Endothelial cell of umbilical vein (primary cell): ENCODE measurements around the gene ZDHHC23. TPM values are rescaled to one million over a fixed set of nuclear protein-coding genes. Genes with fewer than 3 reads are reported as not detected.

Experiments used
- BruUV-seq: library from RNA; stranded (reverse); fragments of 400-500 nt; replicated peaks from 2 replicates; lab custom pipeline; 2021; lab: Mats Ljungman, UMichigan
- CTCF ChIA-PET: fragments of 300-600, 350-600 bp; sonication (Branson Sonifier 250); formaldehyde crosslinking; loops from one replicate; lab custom pipeline; 2021; ENCODE audit warnings: antibody characterized with exemption, inconsistent platforms; lab: Charles Lee
- POLR2A ChIA-PET: fragments of 300-600, 350-600 bp; sonication (Branson Sonifier 250); formaldehyde crosslinking; loops from one replicate; lab custom pipeline; 2021; ENCODE audit warnings: antibody characterized with exemption, inconsistent platforms; lab: Charles Lee
- DNase-seq: peaks from one replicate; pipeline ENCODE4 v3.0.0-alpha.2; 2011; ENCODE audit warnings: low read depth, low spot score
- FAIRE-seq: peaks from 2 replicates; lab custom pipeline; 2011; peaks lifted over from hg19 to GRCh38; lab: Jason Lieb, UNC
- H2AFZ ChIP-seq: 2 replicates; pipeline ENCODE4 v1.6.0; 2012; ENCODE audit warnings: low read depth, low read length, control low read depth, inconsistent platforms
- H3K27ac ChIP-seq: 2 replicates; pipeline ENCODE4 v1.5.1; 2011; ENCODE audit warnings: low read depth, mild to moderate bottlenecking, control low read depth, low read length, moderate library complexity; ENCODE audit not compliant: insufficient read depth
- H3K27me3 ChIP-seq, 2 experiments: 2 replicates each; pipeline versions ENCODE4 v1.6.0 to v1.6.1; 2011; ENCODE audit warnings: low read length in 2 of 2, mixed read lengths in 1 of 2; ENCODE audit not compliant: control insufficient read depth in 2 of 2, insufficient read depth in 2 of 2
- H3K36me3 ChIP-seq, 2 experiments: 2 replicates in 1 of 2; 3 replicates in 1 of 2; pipeline ENCODE4 v1.5.1; 2011; ENCODE audit warnings: low read length in 2 of 2, mild to moderate bottlenecking in 1 of 2, moderate library complexity in 1 of 2; ENCODE audit not compliant: control insufficient read depth in 2 of 2, insufficient read depth in 2 of 2; ENCODE audit errors: extremely low read depth in 1 of 2
- H3K4me1 ChIP-seq: 3 replicates; pipeline ENCODE4 v1.5.1; 2011; ENCODE audit warnings: mild to moderate bottlenecking, low read length; ENCODE audit not compliant: control insufficient read depth, insufficient read depth; ENCODE audit errors: extremely low read depth
- H3K4me2 ChIP-seq: 2 replicates; pipeline ENCODE4 v1.6.1; 2011; ENCODE audit warnings: low read length, control low read depth, mixed read lengths; ENCODE audit not compliant: insufficient read depth
- H3K4me3 ChIP-seq, 3 experiments: fragments of 200-600 bp in 1 of 3; sonication (generic), shearing (Covaris generic) in 1 of 3; replicated peaks in 1 of 3; 2 replicates each; pipeline ENCODE4 v1.5.1; 2011 to 2016; ENCODE audit warnings: control low read depth in 3 of 3, low read length in 3 of 3, mild to moderate bottlenecking in 2 of 3, inconsistent platforms in 1 of 3, low read depth in 1 of 3, moderate library complexity in 1 of 3; ENCODE audit not compliant: insufficient read depth in 1 of 3
- H3K79me2 ChIP-seq: 2 replicates; pipeline ENCODE4 v1.6.0; 2012; ENCODE audit warnings: low read length, inconsistent platforms; ENCODE audit not compliant: control insufficient read depth, insufficient read depth
- H3K9ac ChIP-seq: replicated peaks from 2 replicates; pipeline ENCODE3; 2011; ENCODE audit warnings: low read length, control low read depth; ENCODE audit not compliant: insufficient read depth; ENCODE audit errors: extremely low read depth
- H3K9me1 ChIP-seq: replicated peaks from 3 replicates; pipeline ENCODE4 v1.6.0; 2011; ENCODE audit warnings: mild to moderate bottlenecking, low read length; ENCODE audit not compliant: control insufficient read depth, insufficient read depth; ENCODE audit errors: extremely low read depth
- H3K9me3 ChIP-seq: replicated peaks from 2 replicates; pipeline ENCODE4 v1.5.1; 2012; ENCODE audit warnings: low read length, inconsistent platforms; ENCODE audit not compliant: control insufficient read depth, insufficient read depth
- H4K20me1 ChIP-seq: replicated peaks from 2 replicates; pipeline ENCODE3; 2011; ENCODE audit warnings: mild to moderate bottlenecking, low read length; ENCODE audit not compliant: control insufficient read depth, insufficient read depth; ENCODE audit errors: extremely low read depth
- CTCF ChIP-seq, 2 donors: IDR thresholded peaks; 1 replicate in 1 of 2; 2 replicates in 1 of 2; pipeline ENCODE4 v1.5.1; 2011; ENCODE audit warnings: low read length in 2 of 2, mild to moderate bottlenecking in 2 of 2, moderate library complexity in 2 of 2, control low read depth in 1 of 2, inconsistent platforms in 1 of 2, low read depth in 1 of 2; ENCODE audit not compliant: insufficient read depth in 1 of 2; ENCODE audit errors: extremely low read depth in 1 of 2
- EZH2 ChIP-seq: IDR thresholded peaks from 2 replicates; pipeline ENCODE4 v1.6.1; 2012; ENCODE audit warnings: borderline replicate concordance, low read depth, mild to moderate bottlenecking, moderate library complexity, low read length, inconsistent platforms; ENCODE audit not compliant: severe bottlenecking
- FOS ChIP-seq: IDR thresholded peaks from 2 replicates; pipeline ENCODE4 v1.6.1; 2011; ENCODE audit warnings: mild to moderate bottlenecking, low read length, moderate library complexity, borderline replicate concordance; ENCODE audit not compliant: insufficient read depth
- GATA2 ChIP-seq: IDR thresholded peaks from 2 replicates; pipeline ENCODE4 v1.7.0; 2011; ENCODE audit warnings: low read depth, mild to moderate bottlenecking, moderate library complexity, mixed read lengths, low read length; ENCODE audit not compliant: insufficient read length, insufficient read depth
- JUN ChIP-seq: IDR thresholded peaks from 2 replicates; pipeline ENCODE4 v1.6.1; 2011; ENCODE audit warnings: borderline replicate concordance, low read depth; ENCODE audit not compliant: insufficient read length, insufficient read depth
- MYC ChIP-seq: IDR thresholded peaks from one replicate; pipeline ENCODE4 v1.6.1; 2011; ENCODE audit warnings: mild to moderate bottlenecking, low read depth, low read length
- POLR2A ChIP-seq: IDR thresholded peaks from 2 replicates; pipeline ENCODE4 v1.6.1; 2012; ENCODE audit warnings: low read depth, mild to moderate bottlenecking, control low read depth, low read length
- POLR2AphosphoS5 ChIP-seq: IDR thresholded peaks from 2 replicates; pipeline ENCODE4 v1.6.1; 2012; ENCODE audit warnings: low read depth, mild to moderate bottlenecking, control low read depth, low read length, moderate library complexity; ENCODE audit not compliant: insufficient read depth
- dilution Hi-C: fragments of 300-500 bp; cut with MboI; formaldehyde crosslinking; loops from one replicate; pipeline ENCODE4 v1.15.0; 2019; ENCODE audit warnings: low sequenced_read_pairs; ENCODE audit not compliant: extremely low pct_ligation_motif_present
- intact Hi-C: fragments of 100-400 bp; cut with micrococcal nuclease; formaldehyde crosslinking; loops from one replicate; pipeline ENCODE4 v1.10.0; 2022
- polyA plus RNA-seq, 4 experiments: library from polyadenylated mRNA; depleted of rRNA in 3 of 4; stranded (reverse) in 3 of 4; unstranded in 1 of 4; fragments of >200 nt; gene quantifications; 2 replicates each; pipeline versions ENCODE4 v1.2.1 to v1.2.3, GENCODE V29; 2011 to 2012; ENCODE audit warnings: missing spikeins in 1 of 4
- total RNA-seq: library from RNA; stranded (reverse); gene quantifications from 2 replicates; pipeline ENCODE4 v1.2.3, GENCODE V29; 2021
- TF ChIP-seq, protein P1 (sequence below): IDR thresholded peaks from 2 replicates; pipeline ENCODE4 v1.6.1; 2011; ENCODE audit not compliant: insufficient read depth, insufficient read length

ZDHHC23 gene
- total and polyA plus RNA-seq, 2 donors (not counting 3 experiments of a cell fraction or from before 2014, with no cell fraction given), result 0.99 to 3.2 TPM

DNA sequence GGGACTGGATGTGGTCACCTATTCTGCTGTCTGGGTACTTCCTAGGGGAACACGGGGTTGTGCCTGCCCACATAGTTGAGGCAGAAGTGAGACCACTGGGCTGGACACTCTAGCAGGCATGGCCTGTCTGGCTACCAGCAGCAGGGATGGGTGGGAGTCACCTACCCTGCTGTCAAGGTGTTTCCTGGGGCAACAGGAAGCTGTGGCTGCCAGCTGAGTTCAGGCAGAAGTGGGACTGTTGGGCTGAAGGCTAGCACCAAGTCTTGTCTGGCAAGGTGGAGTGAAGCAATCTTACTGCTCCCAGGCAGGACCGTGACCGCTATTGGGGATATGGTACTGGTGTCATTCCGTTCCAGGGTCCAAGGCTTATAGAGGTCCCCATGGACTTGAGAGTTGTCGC lies 20.3 kb upstream of the ZDHHC23 start:
- no peak for FAIRE-seq
- Histone ChIP-seq H4K20me1 (no peaks in the 10 kb centered on the region), H3K4me3 (no peak overlapping the region), H3K79me2 (no peaks in the 10 kb centered on the region), H3K27me3 (no peaks in the 10 kb centered on the region), H3K36me3 (no peaks in the 10 kb centered on the region), H3K4me2 (no peak overlapping the region), H3K9me1 (no peaks in the 10 kb centered on the region), H3K9me3 (no peaks in the 10 kb centered on the region), H3K9ac (no peak overlapping the region), H3K4me1 (no peaks in the 10 kb centered on the region), H3K27ac (no peak overlapping the region), H2AFZ (no peak overlapping the region)
- dilution Hi-C loops (no loop called here), intact Hi-C loops (no loop called here)
- TF ChIP-seq EZH2, result no peak
- TF ChIP-seq MYC, result no peak
- no peak for TF ChIP-seq GATA2
- no peak for TF ChIP-seq POLR2AphosphoS5
- no peak for TF ChIP-seq CTCF (IDR thresholded peaks at IDR 0.05; ENCODE audit: extremely low read depth in 1 of 2, insufficient read depth in 1 of 2, low read depth in 1 of 2, low read length in 2 of 2)
- TF ChIP-seq JUN, result no peak
- no peak for TF ChIP-seq POLR2A
- TF ChIP-seq, protein P1, sequence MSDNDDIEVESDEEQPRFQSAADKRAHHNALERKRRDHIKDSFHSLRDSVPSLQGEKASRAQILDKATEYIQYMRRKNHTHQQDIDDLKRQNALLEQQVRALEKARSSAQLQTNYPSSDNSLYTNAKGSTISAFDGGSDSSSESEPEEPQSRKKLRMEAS, result no peak
- no peak for TF ChIP-seq FOS
- BruUV-seq, result no TSS peak
- ChIA-PET POLR2A (no interaction called here), CTCF (no interaction called here)
- no peak for DNase-seq
